GM12892 (cell line): ENCODE measurements around the gene CRP. TPM values are rescaled to one million over a fixed set of nuclear protein-coding genes. Genes with fewer than 3 reads are reported as not detected.

Experiments
- DNase-seq: peaks from one replicate; pipeline ENCODE4 v3.0.0; 2011; ENCODE audit not compliant: insufficient read length
- FAIRE-seq: peaks from 2 replicates; lab custom pipeline; 2011; peaks lifted over from hg19 to GRCh38; lab: Jason Lieb, UNC
- POLR2A ChIP-seq: IDR thresholded peaks from 2 replicates; pipeline ENCODE4 v1.6.1; 2011; ENCODE audit warnings: low read depth, low read length, control low read depth
- POLR2AphosphoS5 ChIP-seq: IDR thresholded peaks from 2 replicates; pipeline ENCODE4 v1.6.1; 2011; ENCODE audit warnings: low read depth, low read length, control low read depth
- TAF1 ChIP-seq: IDR thresholded peaks from 2 replicates; pipeline ENCODE4 v1.6.1; 2011; ENCODE audit warnings: low read depth, mild to moderate bottlenecking, control low read depth, low read length, borderline replicate concordance
- polyA plus RNA-seq: library from polyadenylated mRNA; unstranded; fragments of >200 nt; gene quantifications from one replicate; pipeline ENCODE4 v1.2.1, GENCODE V29; 2012; ENCODE audit warnings: missing spikeins, inconsistent platforms; ENCODE audit not compliant: missing spikeins

The CRP gene, protein sequence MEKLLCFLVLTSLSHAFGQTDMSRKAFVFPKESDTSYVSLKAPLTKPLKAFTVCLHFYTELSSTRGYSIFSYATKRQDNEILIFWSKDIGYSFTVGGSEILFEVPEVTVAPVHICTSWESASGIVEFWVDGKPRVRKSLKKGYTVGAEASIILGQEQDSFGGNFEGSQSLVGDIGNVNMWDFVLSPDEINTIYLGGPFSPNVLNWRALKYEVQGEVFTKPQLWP
- polyA plus RNA-seq: not detected

- TF ChIP-seq POLR2AphosphoS5: no peak
- TF ChIP-seq TAF1: no peak
- no peak for TF ChIP-seq POLR2A
- no peak for DNase-seq
- FAIRE-seq: no peak
Measured at GRCh38 chr1:159714529-159714928, at the start of gene CRP. Gene CRP, minus strand, starts transcription at chr1:159714589. Its CDS starts 104 bp downstream, at chr1:159714485.

GRCh38 chr1:159763686-159764085 lies 49.3 kb upstream of the CRP start:
- DNase-seq (no peak), FAIRE-seq (no peak)
- TF ChIP-seq POLR2AphosphoS5: no peak
- no peak for TF ChIP-seq TAF1
- TF ChIP-seq POLR2A: no peak

GRCh38 chr1:159756397-159756796 lies 42.0 kb upstream of the CRP start:
- DNase-seq: no peak
- no peak for FAIRE-seq
- TF ChIP-seq POLR2A (no peak), POLR2AphosphoS5 (no peak), TAF1 (no peak)

GRCh38 chr1:159755451-159756007 lies 41.1 kb upstream of the CRP start:
- DNase-seq (no peak), FAIRE-seq (no peak)
- TF ChIP-seq POLR2AphosphoS5 (no peak), POLR2A (no peak), TAF1 (no peak)

- no peak for FAIRE-seq
- DNase-seq: no peak
- TF ChIP-seq POLR2A: no peak
- TF ChIP-seq TAF1: no peak
- no peak for TF ChIP-seq POLR2AphosphoS5
Measured at GRCh38 chr1:159753386-159753785, 39.0 kb upstream of the CRP start.

GRCh38 chr1:159752135-159752580 lies 37.8 kb upstream of the CRP start:
- no peak for TF ChIP-seq POLR2A
- TF ChIP-seq POLR2AphosphoS5: no peak
- no peak for TF ChIP-seq TAF1
- FAIRE-seq: no peak
- no peak for DNase-seq

- TF ChIP-seq TAF1 (no peak), POLR2AphosphoS5 (no peak), POLR2A (no peak)
- FAIRE-seq: no peak
- no peak for DNase-seq
Measured at GRCh38 chr1:159751031-159751430, 36.6 kb upstream of the CRP start.

- FAIRE-seq (no peak), DNase-seq (no peak)
- TF ChIP-seq POLR2A (no peak), POLR2AphosphoS5 (no peak), TAF1 (no peak)
Measured at GRCh38 chr1:159750621-159751020, 36.2 kb upstream of the CRP start.

DNA sequence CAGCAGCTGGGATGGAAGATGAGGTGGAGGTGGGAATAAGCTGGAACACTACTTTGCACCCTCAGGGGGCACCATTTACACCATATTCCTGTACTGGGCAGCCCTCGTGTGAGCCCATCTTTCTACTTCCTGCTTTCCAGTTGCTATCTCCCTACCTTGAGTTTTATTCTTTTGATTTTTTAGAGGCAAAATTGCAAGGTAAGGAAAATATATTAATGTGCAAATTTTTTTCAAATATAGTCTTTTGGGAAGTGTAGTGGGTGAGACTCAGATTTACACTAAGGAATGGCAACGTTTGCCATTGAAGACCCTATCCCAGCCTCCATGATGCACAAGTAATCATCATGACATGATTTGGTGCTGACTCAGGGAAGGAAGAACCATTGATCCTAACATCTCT lies 35.2 kb upstream of the CRP start:
- TF ChIP-seq TAF1 (no peak), POLR2AphosphoS5 (no peak), POLR2A (no peak)
- FAIRE-seq (no peak), DNase-seq (no peak)

GRCh38 chr1:159748370-159748769 lies 34.0 kb upstream of the CRP start:
- TF ChIP-seq POLR2A (no peak), POLR2AphosphoS5 (no peak), TAF1 (no peak)
- DNase-seq (no peak), FAIRE-seq (no peak)

DNA sequence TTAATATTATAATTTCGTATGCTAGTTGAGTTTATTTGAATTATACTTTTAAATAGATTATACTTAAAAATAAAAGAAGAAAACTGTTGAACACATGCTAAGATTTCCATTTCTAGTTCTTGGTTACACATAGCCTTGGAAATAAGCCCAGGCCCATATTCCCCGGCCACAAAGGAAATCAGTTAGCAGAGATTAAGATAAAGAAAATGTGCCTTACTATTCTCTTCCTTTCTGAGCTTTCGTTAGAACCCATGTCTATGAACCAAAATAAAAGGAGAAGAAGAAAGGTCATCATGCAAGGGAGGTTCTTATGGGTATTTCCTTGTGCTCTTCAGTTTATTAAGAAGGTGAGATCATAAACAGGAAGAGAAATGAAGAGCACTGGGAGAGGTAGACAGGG lies 32.3 kb upstream of the CRP start:
- TF ChIP-seq TAF1 (no peak), POLR2A (no peak)
- DNase-seq (no peak), FAIRE-seq (no peak)
